Stimulated activated CD4-positive, alpha-beta T cell treated with anti-CD3 and anti-CD28 coated beads, Interleukin-15, amount 100 ng/mL, for 24 hours (primary cell): Measurements from ENCODE around the gene TRIM17.

Experiments
- DNase-seq: peaks from one replicate; pipeline ENCODE4 v3.0.0-alpha.2; 2020

TRIM17 gene

GRCh38 chr1:228376651-228377631 is 39.7 kb downstream of the TRIM17 start:
- DNase-seq: no peak

- DNase-seq: no peak
These were observed 40.4 kb downstream of the TRIM17 start for GRCh38 chr1:228376262-228376628.

- no peak for DNase-seq
These were observed 40.9 kb downstream of the TRIM17 start for GRCh38 chr1:228375578-228376261.

- DNase-seq: no peak
These were observed 41.7 kb downstream of the TRIM17 start for GRCh38 chr1:228374711-228375577.

- DNase-seq: no peak
These were observed 42.7 kb downstream of the TRIM17 start for GRCh38 chr1:228373681-228374571.

GRCh38 chr1:228373004-228373680 is 43.5 kb downstream of the TRIM17 start:
- DNase-seq: no peak

- no peak for DNase-seq
These were observed 44.3 kb downstream of the TRIM17 start for GRCh38 chr1:228372183-228373003.

GRCh38 chr1:228371741-228372182 is 44.9 kb downstream of the TRIM17 start:
- DNase-seq: no peak

GRCh38 chr1:228370941-228371740 is 45.5 kb downstream of the TRIM17 start:
- no peak for DNase-seq

- no peak for DNase-seq
These were observed 46.2 kb downstream of the TRIM17 start for GRCh38 chr1:228370439-228370940.

- no peak for DNase-seq
These were observed 46.8 kb downstream of the TRIM17 start for GRCh38 chr1:228369608-228370438.

GRCh38 chr1:228368801-228369607 is 47.7 kb downstream of the TRIM17 start:
- DNase-seq: no peak

- DNase-seq: no peak
These were observed 48.6 kb downstream of the TRIM17 start for GRCh38 chr1:228367798-228368791.

GRCh38 chr1:228366866-228367741 is 49.6 kb downstream of the TRIM17 start:
- no peak for DNase-seq
